ENCODE data around the gene RASD1.

The RASD1 gene

DNA sequence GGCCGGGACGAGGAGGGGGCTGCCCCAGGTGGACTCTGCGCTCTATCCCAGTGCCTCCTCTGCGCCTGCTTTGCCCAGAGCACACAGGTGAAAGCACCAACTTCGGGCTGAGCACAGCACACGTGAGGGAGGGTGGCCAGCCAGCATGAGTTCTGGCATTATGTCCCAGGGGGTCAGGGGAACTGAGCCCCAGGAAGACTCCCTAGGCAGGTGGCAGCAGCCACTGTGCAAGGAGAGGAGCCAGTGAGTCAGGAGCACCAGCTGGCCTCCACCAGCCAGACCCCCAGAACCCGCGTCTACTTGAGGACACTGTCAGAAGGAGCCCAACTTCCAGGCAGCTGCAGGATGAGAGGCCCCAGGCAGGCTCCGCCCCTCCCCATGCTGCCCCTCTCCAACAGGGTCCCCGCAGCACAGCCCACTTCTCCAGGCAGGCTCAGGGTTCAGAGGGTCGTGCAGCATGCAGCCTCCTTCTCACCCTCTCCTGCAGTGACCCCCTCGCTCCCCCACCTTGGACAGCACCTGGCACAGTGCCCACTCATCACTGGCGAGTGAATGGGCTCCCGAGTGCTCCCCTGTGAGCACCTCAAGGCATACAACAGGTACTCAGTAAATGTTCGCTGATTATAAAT lies 44.2 kb upstream of the RASD1 start:
- H3K4me3 ChIP-seq (ENCODE audit: low read depth, low read length) = no peak overlapping the region
- TF ChIP-seq, protein P1, sequence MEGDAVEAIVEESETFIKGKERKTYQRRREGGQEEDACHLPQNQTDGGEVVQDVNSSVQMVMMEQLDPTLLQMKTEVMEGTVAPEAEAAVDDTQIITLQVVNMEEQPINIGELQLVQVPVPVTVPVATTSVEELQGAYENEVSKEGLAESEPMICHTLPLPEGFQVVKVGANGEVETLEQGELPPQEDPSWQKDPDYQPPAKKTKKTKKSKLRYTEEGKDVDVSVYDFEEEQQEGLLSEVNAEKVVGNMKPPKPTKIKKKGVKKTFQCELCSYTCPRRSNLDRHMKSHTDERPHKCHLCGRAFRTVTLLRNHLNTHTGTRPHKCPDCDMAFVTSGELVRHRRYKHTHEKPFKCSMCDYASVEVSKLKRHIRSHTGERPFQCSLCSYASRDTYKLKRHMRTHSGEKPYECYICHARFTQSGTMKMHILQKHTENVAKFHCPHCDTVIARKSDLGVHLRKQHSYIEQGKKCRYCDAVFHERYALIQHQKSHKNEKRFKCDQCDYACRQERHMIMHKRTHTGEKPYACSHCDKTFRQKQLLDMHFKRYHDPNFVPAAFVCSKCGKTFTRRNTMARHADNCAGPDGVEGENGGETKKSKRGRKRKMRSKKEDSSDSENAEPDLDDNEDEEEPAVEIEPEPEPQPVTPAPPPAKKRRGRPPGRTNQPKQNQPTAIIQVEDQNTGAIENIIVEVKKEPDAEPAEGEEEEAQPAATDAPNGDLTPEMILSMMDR (conservative IDR thresholded peaks at IDR 0.05; ENCODE audit: low read depth, low read length) = no peak
- DNase-seq (ENCODE audit: low read depth) = no peak

DNA sequence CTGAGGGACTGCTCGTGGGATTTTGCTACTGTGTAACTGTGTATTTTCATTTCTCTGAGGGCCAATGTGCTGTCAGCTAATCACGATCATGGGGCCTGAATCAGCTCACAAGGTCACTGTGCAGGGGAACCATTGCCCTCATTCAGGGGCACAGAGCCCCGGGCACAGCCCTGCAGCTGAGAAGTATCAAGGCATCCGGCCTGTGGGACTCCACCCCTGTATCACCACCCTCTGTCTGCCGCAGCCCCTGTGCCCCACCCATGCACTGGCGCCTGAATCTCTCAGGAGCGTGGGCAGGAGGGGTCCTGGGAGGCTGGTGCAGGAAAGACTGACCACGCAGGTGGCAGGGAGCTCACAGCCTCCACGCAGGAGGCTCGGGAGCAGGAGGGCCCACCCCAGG lies 43.4 kb upstream of the RASD1 start:
- DNase-seq (ENCODE audit: low read depth) = no peak
- TF ChIP-seq, protein P1 (conservative IDR thresholded peaks at IDR 0.05; ENCODE audit: low read depth, low read length) = no peak
- H3K4me3 ChIP-seq (ENCODE audit: low read depth, low read length) = no peak overlapping the region

DNA sequence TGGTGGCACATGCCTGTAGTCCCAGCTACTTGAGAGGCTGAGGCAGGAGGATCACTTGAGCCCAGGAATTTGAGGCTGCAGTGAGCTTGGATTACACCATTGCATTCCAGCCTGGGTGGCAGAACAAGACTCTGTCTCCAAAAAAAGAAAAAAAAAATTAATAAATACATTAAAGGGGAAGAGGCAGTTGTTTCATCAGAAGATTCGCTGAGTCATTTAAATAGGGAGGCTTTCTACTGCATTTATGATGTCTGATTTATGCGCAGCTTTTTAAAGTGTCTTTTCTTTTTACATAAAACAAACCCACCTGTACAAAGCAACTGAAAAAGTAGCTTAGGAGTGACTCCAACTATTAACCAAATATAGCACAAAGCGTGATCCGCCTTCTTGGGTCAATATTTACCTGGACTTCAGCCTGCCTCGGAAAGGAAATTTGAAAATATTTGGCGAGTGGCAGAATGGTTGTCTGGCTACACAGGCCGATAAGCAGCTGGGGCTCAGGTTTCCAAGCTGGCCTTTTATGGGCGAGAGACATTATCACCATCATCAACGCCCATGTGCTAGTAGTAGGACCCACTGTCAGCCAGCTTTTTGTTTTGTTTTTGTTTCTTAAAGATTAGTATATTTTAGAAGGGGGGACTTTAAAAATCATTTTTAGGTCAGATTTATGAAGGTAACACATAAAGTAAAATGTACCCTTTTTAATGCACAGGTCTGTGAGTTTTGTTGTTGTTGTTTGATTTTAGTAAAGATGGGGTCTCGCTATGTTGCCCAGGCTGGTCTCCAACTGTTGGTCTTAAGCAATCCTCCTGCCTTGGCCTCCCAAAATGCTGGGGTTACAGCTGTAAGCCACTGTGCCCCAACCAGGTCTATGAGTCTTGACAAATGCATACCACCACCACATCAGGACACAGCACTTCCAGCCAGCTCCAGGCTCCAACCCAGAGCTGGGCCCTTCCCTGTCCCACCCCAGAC lies 42.5 kb upstream of the RASD1 start:
- TF ChIP-seq, protein P1 (conservative IDR thresholded peaks at IDR 0.05; ENCODE audit: low read depth, low read length) = no peak
- DNase-seq (ENCODE audit: low read depth) = peak; percentile 10
- H3K4me3 ChIP-seq (ENCODE audit: low read depth, low read length) = no peak overlapping the region

DNA sequence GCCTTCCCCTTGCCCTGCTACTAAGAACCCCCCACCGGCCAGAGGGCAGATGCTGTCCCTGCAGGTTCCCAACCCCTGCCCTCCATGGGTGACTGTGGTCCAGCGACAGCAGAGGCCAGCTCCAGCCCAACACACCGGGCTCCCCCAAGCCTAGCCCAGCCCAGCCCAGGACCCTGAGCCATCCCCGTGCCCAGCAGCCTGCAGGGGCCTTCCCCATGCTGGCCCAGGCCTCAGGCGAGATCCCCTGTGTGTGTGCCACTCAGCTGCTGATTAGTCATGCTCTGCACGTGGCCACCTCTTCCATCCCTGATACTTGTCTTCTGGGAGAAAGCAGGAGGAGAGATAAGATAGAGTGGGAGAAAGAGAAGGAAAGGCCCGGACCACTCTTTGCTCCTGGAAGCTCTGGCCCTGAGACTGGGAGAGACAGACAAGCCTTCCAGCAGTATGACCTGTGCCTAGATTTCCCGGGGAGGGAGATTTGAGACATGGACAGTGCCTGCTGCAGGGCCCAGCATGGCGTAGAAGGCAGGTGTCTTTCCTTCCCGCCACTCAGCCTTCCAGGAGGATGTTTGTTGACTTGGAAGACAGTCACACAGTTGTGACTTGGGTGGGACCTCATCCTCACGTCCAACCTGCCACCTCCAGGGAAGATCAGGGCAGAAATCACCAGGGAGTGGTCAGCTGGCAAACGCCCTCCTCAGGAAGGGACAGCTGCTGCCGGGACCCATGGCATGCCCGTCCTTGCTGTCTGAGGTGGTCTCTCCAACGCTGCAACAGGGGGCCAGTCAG lies 41.3 kb upstream of the RASD1 start:
- TF ChIP-seq, protein P1 (conservative IDR thresholded peaks at IDR 0.05; ENCODE audit: low read depth, low read length) = no peak
- DNase-seq (ENCODE audit: low read depth) = no peak
- no peak overlapping the region for H3K4me3 ChIP-seq (ENCODE audit: low read depth, low read length)

DNA sequence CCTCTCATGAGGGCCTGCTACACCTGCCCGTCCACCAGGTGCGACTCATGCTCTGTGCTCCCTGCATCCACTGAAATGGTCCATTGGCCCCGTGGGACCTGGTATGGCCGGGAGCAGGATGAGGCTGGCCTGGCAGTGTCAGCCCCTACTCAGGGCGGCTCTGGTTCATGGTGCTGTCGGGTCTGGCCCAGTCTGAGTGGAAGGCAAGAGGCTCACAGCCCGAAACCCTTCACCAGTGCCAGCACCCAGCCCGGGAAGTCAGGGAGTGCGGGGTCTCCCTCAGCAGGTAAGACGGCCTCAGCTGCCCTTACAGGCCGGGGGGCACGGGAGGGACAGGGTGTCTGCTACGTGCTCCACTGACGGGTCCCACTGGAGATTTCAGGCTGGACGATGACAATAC lies 40.5 kb upstream of the RASD1 start:
- DNase-seq (ENCODE audit: low read depth) = no peak
- no peak overlapping the region for H3K4me3 ChIP-seq (ENCODE audit: low read depth, low read length)
- TF ChIP-seq, protein P1 (conservative IDR thresholded peaks at IDR 0.05; ENCODE audit: low read depth, low read length) = no peak

DNA sequence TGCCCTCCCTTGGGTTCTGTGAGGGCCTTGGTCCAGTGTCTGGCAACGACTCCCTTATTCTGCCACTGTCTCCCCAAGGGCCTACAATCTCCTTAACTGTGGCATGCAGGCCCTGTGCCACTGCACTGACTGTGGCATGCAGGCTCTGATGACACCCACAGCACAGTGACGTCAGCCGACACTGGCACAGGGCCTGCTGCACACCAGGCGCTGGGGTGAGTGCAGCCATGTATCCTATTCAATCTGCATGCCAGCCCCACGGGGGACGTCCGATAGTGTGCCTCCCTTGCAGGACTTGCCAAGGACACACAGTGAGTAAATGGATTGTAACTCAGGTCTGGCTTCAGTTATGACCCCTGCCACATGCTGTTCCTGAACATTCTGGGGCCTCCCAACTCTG lies 39.8 kb upstream of the RASD1 start:
- TF ChIP-seq, protein P1 (conservative IDR thresholded peaks at IDR 0.05; ENCODE audit: low read depth, low read length) = no peak
- DNase-seq (ENCODE audit: low read depth) = no peak
- no peak overlapping the region for H3K4me3 ChIP-seq (ENCODE audit: low read depth, low read length)
